ENCODE measurements around the gene GRIK4.

GRCh38 chr11:121018746-121019145 lies 507.2 kb downstream of the GRIK4 start:
- TF ChIP-seq CTCF (conservative IDR thresholded peaks at IDR 0.05; ENCODE audit: low read depth, low read length) (no peak), EZH2 (IDR thresholded peaks at IDR 0.05; ENCODE audit: low read length, unreplicated experiment) (no peak), EZH2phosphoT487 (IDR thresholded peaks at IDR 0.05; ENCODE audit: borderline replicate concordance, low read length) (no peak)

Measured in PC-3 (cell line).